SK-N-SH (cell line): ENCODE data around the gene BAD. TPM values are rescaled to one million over a fixed set of nuclear protein-coding genes. Genes with fewer than 3 reads are reported as not detected.

Source experiments
- CTCF ChIA-PET: fragments of 300-600, 350-600 bp; formaldehyde crosslinking; extraction: SDS; loops from one replicate; lab custom pipeline; 2021; lab: Yijun Ruan, JAX
- POLR2A ChIA-PET: fragments of 350-600 bp; sonication (Branson Sonifier 250); formaldehyde crosslinking; extraction: SDS; loops from one replicate; lab custom pipeline; 2020; ENCODE audit warnings: antibody characterized with exemption, inconsistent platforms; lab: Yijun Ruan, JAX
- DNase-seq: peaks from one replicate; pipeline ENCODE4 v3.0.0; 2012
- H2AFZ ChIP-seq: fragments of 200-600 bp; sonication (generic); 2 replicates; pipeline ENCODE4 v1.8.1; 2016; ENCODE audit warnings: antibody characterized with exemption, mild to moderate bottlenecking, low read depth
- H3F3A ChIP-seq: fragments of 200-600 bp; sonication (generic); replicated peaks from 2 replicates; pipeline ENCODE3; 2016; ENCODE audit warnings: antibody characterized with exemption, mild to moderate bottlenecking; ENCODE audit not compliant: insufficient read depth
- H3K27ac ChIP-seq, 2 experiments: fragments of 200-500 bp in 1 of 2; fragments of 200-600 bp in 1 of 2; sonication (Bioruptor generic) in 1 of 2; sonication (generic), shearing (Covaris generic) in 1 of 2; 2 replicates each; pipeline versions ENCODE4 v1.5.1 to v1.6.1; 2014 to 2016; ENCODE audit warnings: low read depth in 2 of 2, inconsistent platforms in 1 of 2, low read length in 1 of 2, mild to moderate bottlenecking in 1 of 2, mixed read lengths in 1 of 2
- H3K27me3 ChIP-seq: fragments of 200-600 bp; sonication (generic), shearing (Covaris generic); 2 replicates; pipeline ENCODE4 v1.6.1; 2016; ENCODE audit warnings: mixed run types; ENCODE audit not compliant: insufficient read depth
- H3K36me3 ChIP-seq, 2 experiments: fragments of 200-500 bp in 1 of 2; fragments of 200-600 bp in 1 of 2; sonication (Bioruptor generic) in 1 of 2; sonication (generic) in 1 of 2; replicated peaks in 1 of 2; 2 replicates each; pipeline versions ENCODE3 to v1.5.1; 2014 to 2016; ENCODE audit warnings: low read length in 1 of 2, mild to moderate bottlenecking in 1 of 2; ENCODE audit not compliant: insufficient read depth in 2 of 2, control insufficient read depth in 1 of 2
- H3K4me1 ChIP-seq, 2 experiments: fragments of 200-500 bp in 1 of 2; fragments of 200-600 bp in 1 of 2; sonication (Bioruptor generic) in 1 of 2; sonication (generic), shearing (Covaris generic) in 1 of 2; 2 replicates each; pipeline versions ENCODE4 v1.5.1 to v1.6.1; 2014 to 2016; ENCODE audit warnings: low read depth in 1 of 2, low read length in 1 of 2, mixed run types in 1 of 2; ENCODE audit not compliant: insufficient read depth in 2 of 2, control insufficient read depth in 1 of 2
- H3K4me2 ChIP-seq: fragments of 200-600 bp; sonication (generic), shearing (Covaris generic); 2 replicates; pipeline ENCODE4 v1.6.1; 2017; ENCODE audit warnings: mixed run types
- H3K4me3 ChIP-seq, 2 experiments: fragments of 200-500 bp in 1 of 2; fragments of 200-600 bp in 1 of 2; sonication (Bioruptor generic) in 1 of 2; sonication (generic), shearing (Covaris generic) in 1 of 2; 2 replicates each; pipeline versions ENCODE4 v1.5.1 to v1.8.1; 2014 to 2016; ENCODE audit warnings: low read depth in 2 of 2, inconsistent platforms in 1 of 2, low read length in 1 of 2, mild to moderate bottlenecking in 1 of 2, mixed read lengths in 1 of 2, moderate library complexity in 1 of 2
- H3K79me2 ChIP-seq: fragments of 200-600 bp; sonication (generic); 2 replicates; pipeline ENCODE4 v1.8.1; 2017; ENCODE audit warnings: mild to moderate bottlenecking; ENCODE audit not compliant: insufficient read depth
- H3K9ac ChIP-seq: fragments of 200-600 bp; sonication (generic); 2 replicates; pipeline ENCODE4 v1.6.1; 2017; ENCODE audit warnings: mixed run types
- H3K9me2 ChIP-seq: fragments of 200-600 bp; sonication (generic); 2 replicates; pipeline ENCODE4 v1.6.1; 2017; ENCODE audit warnings: mixed run types
- H3K9me3 ChIP-seq: fragments of 200-600 bp; sonication (generic); 2 replicates; pipeline ENCODE4 v1.6.1; 2017; ENCODE audit warnings: mixed run types, mild to moderate bottlenecking, moderate library complexity
- H4K20me1 ChIP-seq: fragments of 200-600 bp; sonication (generic); 2 replicates; pipeline ENCODE4 v1.6.1; 2017; ENCODE audit warnings: mild to moderate bottlenecking, mixed run types; ENCODE audit not compliant: insufficient read depth
- CHD2 ChIP-seq: fragments of 150-350 bp; IDR thresholded peaks from 2 replicates; pipeline ENCODE4 v1.6.1; 2018; ENCODE audit warnings: low read length; ENCODE audit not compliant: partially characterized antibody
- ELF1 ChIP-seq: IDR thresholded peaks from 2 replicates; pipeline ENCODE4 v1.4.0; 2012
- EP300 ChIP-seq, 2 experiments: IDR thresholded peaks; 2 replicates each; pipeline versions ENCODE4 v1.4.0 to v1.6.1; 2012; ENCODE audit warnings: borderline replicate concordance in 1 of 2, low read depth in 1 of 2, low read length in 1 of 2
- EZH2phosphoT487 ChIP-seq: fragments of 200-600 bp; sonication (generic); IDR thresholded peaks from 2 replicates; pipeline ENCODE4 v1.6.1; 2017; ENCODE audit warnings: low read depth, mixed run types, mild to moderate bottlenecking, antibody characterized with exemption, moderate library complexity, borderline replicate concordance
- JUND ChIP-seq: IDR thresholded peaks from 2 replicates; pipeline ENCODE4 v1.4.0; 2012
- MEF2A ChIP-seq: IDR thresholded peaks from 2 replicates; pipeline ENCODE4 v1.4.0; 2012; ENCODE audit warnings: low read depth, borderline replicate concordance
- MXI1 ChIP-seq: IDR thresholded peaks from 2 replicates; pipeline ENCODE4 v1.6.1; 2012; ENCODE audit warnings: mild to moderate bottlenecking, low read depth, low read length, improper control_type of control experiment
- NFIC ChIP-seq: IDR thresholded peaks from 2 replicates; pipeline ENCODE4 v1.4.0; 2012; ENCODE audit warnings: borderline replicate concordance
- RFX5 ChIP-seq: IDR thresholded peaks from 2 replicates; pipeline ENCODE4 v1.6.1; 2012; ENCODE audit warnings: mild to moderate bottlenecking, improper control_type of control experiment, low read length
- SIN3A ChIP-seq: IDR thresholded peaks from 2 replicates; pipeline ENCODE4 v1.6.1; 2012; ENCODE audit warnings: low read depth, mild to moderate bottlenecking, low read length, moderate library complexity, borderline replicate concordance
- SMC3 ChIP-seq: IDR thresholded peaks from 2 replicates; pipeline ENCODE4 v1.6.1; 2012; ENCODE audit warnings: low read depth, low read length, improper control_type of control experiment
- TAF1 ChIP-seq: IDR thresholded peaks from 2 replicates; pipeline ENCODE4 v1.6.1; 2012; ENCODE audit warnings: low read depth, mild to moderate bottlenecking, low read length, moderate library complexity, borderline replicate concordance
- TEAD4 ChIP-seq: IDR thresholded peaks from 2 replicates; pipeline ENCODE4 v1.4.0; 2012; ENCODE audit warnings: mild to moderate bottlenecking, borderline replicate concordance; ENCODE audit not compliant: insufficient read depth
- USF2 ChIP-seq: fragments of 150-350 bp; IDR thresholded peaks from 2 replicates; pipeline ENCODE4 v1.6.1; 2017; ENCODE audit warnings: antibody characterized with exemption, low read length, low read depth, borderline replicate concordance
- ZBTB33 ChIP-seq: IDR thresholded peaks from 2 replicates; pipeline ENCODE4 v1.4.0; 2012; ENCODE audit warnings: low read depth, borderline replicate concordance
- WGBS: methylation state at CpG from one replicate; pipeline ENCODE4 v1.1.6; 2017; ENCODE audit warnings: low lambda C conversion rate; 5-methylcytosine and 5-hydroxymethylcytosine counted together
- polyA plus RNA-seq, 3 experiments: library from polyadenylated mRNA; depleted of rRNA; stranded (reverse); fragments of >200 nt; gene quantifications; 2 replicates each; pipeline ENCODE4 v1.2.3, GENCODE V29; 2012

Gene BAD
- polyA plus RNA-seq, 1 of the 3 experiments (the other 2 are of a cell fraction), result 80.9 TPM

GRCh38 chr11:64287676-64288352, 3.3 kb upstream of the BAD start:
- Histone ChIP-seq H3K4me3 (no peak overlapping the region), H3F3A (peaks cover 16% of the 10 kb centered on the region), H3K36me3 (peaks cover 0 to 2% of the 10 kb centered on the region in 2 experiments), H3K4me2 (no peak overlapping the region; the same call in 1 of the 2 replicates), H4K20me1 (no peaks in the 10 kb centered on the region), H3K4me1 (peaks cover 8 to 32% of the 10 kb centered on the region in 2 experiments; a peak in 2 of 4 replicates), H3K27me3 (peaks cover 15% of the 10 kb centered on the region; the same call in 1 of the 2 replicates), H3K9ac (no peak overlapping the region), H3K9me3 (no peaks in the 10 kb centered on the region), H3K79me2 (peaks cover 23% of the 10 kb centered on the region), H2AFZ (no peak overlapping the region), H3K27ac (no peak overlapping the region), H3K9me2 (no peaks in the 10 kb centered on the region)
- ChIA-PET POLR2A (no interaction called here), CTCF (interaction anchor here (1.0 to 12.2 kb wide), 5 partner anchors 16 to 67 kb away, joined by 3 to 196 read pairs (median 7); partner anchors contain the start of genes CATSPERZ, ESRRA, PRDX5 and TRMT112)
- WGBS, result 96% methylated on average over 21 of the region's 33 CpGs
- no peak for DNase-seq
- TF ChIP-seq RFX5 (no peak), SMC3 (no peak), EP300 (IDR thresholded peaks at IDR 0.05; ENCODE audit: borderline replicate concordance in 1 of 2, low read depth in 1 of 2, low read length in 1 of 2) (no peak), TAF1 (no peak), MXI1 (no peak), CHD2 (no peak), JUND (no peak), NFIC (no peak), TEAD4 (no peak), MEF2A (no peak), ZBTB33 (no peak), EZH2phosphoT487 (no peak), USF2 (no peak), ELF1 (no peak), SIN3A (no peak)
